Prostate gland (tissue), 2 donors: ENCODE data around the gene GOLGA7B. TPM values are rescaled to one million over a fixed set of nuclear protein-coding genes. Genes with fewer than 3 reads are reported as not detected.

Source experiments
- DNase-seq: peaks from one replicate; pipeline ENCODE4 v3.0.0-alpha.2; 2019; ENCODE audit warnings: low spot score
- H3K27ac ChIP-seq, 2 donors: fragments of 200-600 bp; sonication (generic); 2 replicates each; pipeline ENCODE4 v1.5.1; 2017 to 2019
- H3K27me3 ChIP-seq: fragments of 200-600 bp; sonication (generic); replicated peaks from 2 replicates; pipeline ENCODE4 v1.5.1; 2019; ENCODE audit not compliant: insufficient read depth
- H3K36me3 ChIP-seq, 2 donors: fragments of 200-600 bp; sonication (generic); 1 replicate in 1 of 2; 2 replicates in 1 of 2; pipeline versions ENCODE4 v1.5.1 to v1.8.1; 2017 to 2019
- H3K4me1 ChIP-seq: fragments of 200-600 bp; sonication (generic); replicated peaks from 2 replicates; pipeline ENCODE4 v1.5.1; 2019
- H3K4me3 ChIP-seq, 2 donors: fragments of 200-600 bp; sonication (generic); 2 replicates each; pipeline ENCODE4 v1.5.1; 2017 to 2019
- H3K9me3 ChIP-seq: fragments of 200-600 bp; sonication (generic); 2 replicates; pipeline ENCODE4 v1.5.1; 2017
- CTCF ChIP-seq, 4 experiments: fragments of 200-600 bp in 2 of 4; fragments of 450-650 bp in 2 of 4; sonication (generic) in 2 of 4; IDR thresholded peaks; 1 replicate in 3 of 4; 2 replicates in 1 of 4; pipeline ENCODE4 v1.5.1; 2016 to 2019; ENCODE audit warnings: antibody characterized with exemption in 4 of 4, mild to moderate bottlenecking in 2 of 4, moderate library complexity in 2 of 4
- POLR2A ChIP-seq: fragments of 450-650 bp; IDR thresholded peaks from one replicate; pipeline ENCODE4 v1.6.1; 2016; ENCODE audit warnings: antibody characterized with exemption, mild to moderate bottlenecking
- POLR2AphosphoS5 ChIP-seq: sonication (generic); formaldehyde crosslinking; IDR thresholded peaks from one replicate; pipeline ENCODE4 v1.6.1; 2017; ENCODE audit warnings: antibody characterized with exemption
- whole genome bisulfite sequencing: methylation state at CpG from one replicate; pipeline ENCODE4 v1.1.5; 2018; 5-methylcytosine and 5-hydroxymethylcytosine counted together
- intact Hi-C: fragments of 100-400 bp; cut with DNase I; formaldehyde crosslinking; loops from one replicate; pipeline ENCODE4 v1.14.2; 2022
- total RNA-seq, 2 donors: library from RNA; depleted of rRNA; stranded (reverse); fragments of >200 nt; gene quantifications; one replicate each; pipeline ENCODE4 v1.1.0, GENCODE V29; 2016

The GOLGA7B gene
- total RNA-seq, 2 donors from 2014 or later, result 0.23 TPM

GRCh38 chr10:97814996-97815395 is 34.6 kb upstream of the GOLGA7B start:
- no peaks in the 10 kb centered on the region for H3K4me1 ChIP-seq
- H3K36me3 ChIP-seq, result no peaks in the 10 kb centered on the region
- no peak overlapping the region for H3K27ac ChIP-seq
- no peak overlapping the region for H3K4me3 ChIP-seq
- no peaks in the 10 kb centered on the region for H3K9me3 ChIP-seq
- DNase-seq, result no peak
- peaks cover 2% of the 10 kb centered on the region for H3K27me3 ChIP-seq
- no peak for TF ChIP-seq CTCF (IDR thresholded peaks at IDR 0.05)
- TF ChIP-seq POLR2A, result no peak
- no peak for TF ChIP-seq POLR2AphosphoS5
- intact Hi-C loops, result no loop called here
- 75% methylated on average over 5 of the region's 5 CpGs for WGBS

GRCh38 chr10:97816609-97817008 is 33.0 kb upstream of the GOLGA7B start:
- H3K4me3 ChIP-seq, result no peak overlapping the region
- no peak overlapping the region for H3K27ac ChIP-seq
- peaks cover 2% of the 10 kb centered on the region for H3K27me3 ChIP-seq
- TF ChIP-seq POLR2AphosphoS5, result no peak
- intact Hi-C loops, result no loop called here
- no peaks in the 10 kb centered on the region for H3K36me3 ChIP-seq
- H3K4me1 ChIP-seq, result no peaks in the 10 kb centered on the region
- H3K9me3 ChIP-seq, result no peaks in the 10 kb centered on the region
- DNase-seq, result no peak
- 74% methylated on average over 4 of the region's 4 CpGs for WGBS

- H3K9me3 ChIP-seq, result no peaks in the 10 kb centered on the region
- TF ChIP-seq CTCF (IDR thresholded peaks at IDR 0.05) (no peak), POLR2A (no peak), POLR2AphosphoS5 (no peak)
- intact Hi-C loops, result no loop called here
- no peak overlapping the region for H3K4me3 ChIP-seq
- no peaks in the 10 kb centered on the region for H3K36me3 ChIP-seq
- H3K27me3 ChIP-seq, result peaks cover 2% of the 10 kb centered on the region
- DNase-seq, result no peak
- no peak overlapping the region for H3K27ac ChIP-seq
- no peaks in the 10 kb centered on the region for H3K4me1 ChIP-seq
Measured at GRCh38 chr10:97818572-97818971, 31.1 kb upstream of the GOLGA7B start.

- no peaks in the 10 kb centered on the region for H3K9me3 ChIP-seq
- H3K4me1 ChIP-seq, result no peaks in the 10 kb centered on the region
- H3K4me3 ChIP-seq, result no peak overlapping the region
- no peak for TF ChIP-seq POLR2AphosphoS5
- no peak for TF ChIP-seq CTCF (IDR thresholded peaks at IDR 0.05)
- TF ChIP-seq POLR2A, result no peak
- DNase-seq, result no peak
- peaks cover 2% of the 10 kb centered on the region for H3K27me3 ChIP-seq
- 91% methylated on average over 8 of the region's 8 CpGs for WGBS
- H3K36me3 ChIP-seq, result no peaks in the 10 kb centered on the region
- intact Hi-C loops, result no loop called here
- H3K27ac ChIP-seq, result no peak overlapping the region
Measured at GRCh38 chr10:97820096-97820704, 29.4 kb upstream of the GOLGA7B start.

GRCh38 chr10:97821308-97822038 is 28.2 kb upstream of the GOLGA7B start:
- DNase-seq, result no peak
- 37% methylated on average over 9 of the region's 9 CpGs for WGBS

More at GRCh38 chr10:97821308-97822038, 28.2 kb upstream of the GOLGA7B start:
- intact Hi-C loops, result no loop called here
- TF ChIP-seq POLR2A (no peak), POLR2AphosphoS5 (no peak), CTCF (IDR thresholded peaks at IDR 0.05) (no peak)
- Histone ChIP-seq H3K27me3 (no peaks in the 10 kb centered on the region), H3K27ac (no peak overlapping the region), H3K4me1 (no peaks in the 10 kb centered on the region), H3K9me3 (no peaks in the 10 kb centered on the region), H3K4me3 (no peak overlapping the region), H3K36me3 (no peaks in the 10 kb centered on the region)
